Measurements from ENCODE around the gene DYNLRB1. TPM values are rescaled to one million over a fixed set of nuclear protein-coding genes. Genes with fewer than 3 reads are reported as not detected.
A peak's percentile ranks its signal among the peaks of the same experiment; 100 is the strongest.

Gene DYNLRB1
- total and polyA plus RNA-seq, 2 of the 13 experiments (the other 11 are each of a cell fraction or from before 2014, with no cell fraction given) = 140 to 244 TPM

DNA sequence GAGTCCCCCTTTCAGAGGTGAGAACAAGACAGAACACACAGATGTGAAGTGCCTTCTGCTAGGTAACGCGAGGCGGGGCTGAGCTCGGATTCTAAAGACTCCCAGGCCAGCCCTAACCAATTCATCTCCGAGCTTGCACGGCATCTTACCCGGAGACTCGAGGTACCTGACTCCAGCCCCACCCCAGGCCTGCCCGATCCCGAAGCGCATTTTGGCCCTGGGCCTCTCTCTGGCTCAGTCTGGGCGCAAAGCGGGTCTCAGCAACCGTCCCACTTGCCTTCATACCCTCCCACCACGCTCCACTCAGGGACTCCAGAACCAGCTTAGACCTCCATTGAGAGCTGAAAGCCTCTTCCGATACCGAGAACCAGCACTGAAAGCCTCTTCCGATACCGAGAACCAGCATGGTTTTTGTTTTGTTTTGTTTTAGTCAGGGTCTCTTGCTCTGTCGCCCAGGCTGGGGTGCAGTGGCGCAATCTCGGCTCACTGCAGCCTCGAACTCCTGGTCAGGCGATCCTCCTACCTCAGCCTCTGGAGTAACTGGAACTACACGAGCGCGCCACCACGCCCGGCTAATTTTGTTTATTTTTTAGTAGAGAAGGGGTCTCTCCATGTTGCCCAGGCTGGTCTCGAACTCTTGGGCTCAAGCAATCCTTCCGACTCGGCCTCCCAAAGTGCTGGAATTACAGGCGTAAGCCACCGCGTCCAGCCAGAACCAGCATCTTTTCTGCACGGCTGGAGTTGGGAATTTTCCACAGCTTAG lies 557 bp upstream of the DYNLRB1 start (continued):
- TF ChIP-seq, protein P1, sequence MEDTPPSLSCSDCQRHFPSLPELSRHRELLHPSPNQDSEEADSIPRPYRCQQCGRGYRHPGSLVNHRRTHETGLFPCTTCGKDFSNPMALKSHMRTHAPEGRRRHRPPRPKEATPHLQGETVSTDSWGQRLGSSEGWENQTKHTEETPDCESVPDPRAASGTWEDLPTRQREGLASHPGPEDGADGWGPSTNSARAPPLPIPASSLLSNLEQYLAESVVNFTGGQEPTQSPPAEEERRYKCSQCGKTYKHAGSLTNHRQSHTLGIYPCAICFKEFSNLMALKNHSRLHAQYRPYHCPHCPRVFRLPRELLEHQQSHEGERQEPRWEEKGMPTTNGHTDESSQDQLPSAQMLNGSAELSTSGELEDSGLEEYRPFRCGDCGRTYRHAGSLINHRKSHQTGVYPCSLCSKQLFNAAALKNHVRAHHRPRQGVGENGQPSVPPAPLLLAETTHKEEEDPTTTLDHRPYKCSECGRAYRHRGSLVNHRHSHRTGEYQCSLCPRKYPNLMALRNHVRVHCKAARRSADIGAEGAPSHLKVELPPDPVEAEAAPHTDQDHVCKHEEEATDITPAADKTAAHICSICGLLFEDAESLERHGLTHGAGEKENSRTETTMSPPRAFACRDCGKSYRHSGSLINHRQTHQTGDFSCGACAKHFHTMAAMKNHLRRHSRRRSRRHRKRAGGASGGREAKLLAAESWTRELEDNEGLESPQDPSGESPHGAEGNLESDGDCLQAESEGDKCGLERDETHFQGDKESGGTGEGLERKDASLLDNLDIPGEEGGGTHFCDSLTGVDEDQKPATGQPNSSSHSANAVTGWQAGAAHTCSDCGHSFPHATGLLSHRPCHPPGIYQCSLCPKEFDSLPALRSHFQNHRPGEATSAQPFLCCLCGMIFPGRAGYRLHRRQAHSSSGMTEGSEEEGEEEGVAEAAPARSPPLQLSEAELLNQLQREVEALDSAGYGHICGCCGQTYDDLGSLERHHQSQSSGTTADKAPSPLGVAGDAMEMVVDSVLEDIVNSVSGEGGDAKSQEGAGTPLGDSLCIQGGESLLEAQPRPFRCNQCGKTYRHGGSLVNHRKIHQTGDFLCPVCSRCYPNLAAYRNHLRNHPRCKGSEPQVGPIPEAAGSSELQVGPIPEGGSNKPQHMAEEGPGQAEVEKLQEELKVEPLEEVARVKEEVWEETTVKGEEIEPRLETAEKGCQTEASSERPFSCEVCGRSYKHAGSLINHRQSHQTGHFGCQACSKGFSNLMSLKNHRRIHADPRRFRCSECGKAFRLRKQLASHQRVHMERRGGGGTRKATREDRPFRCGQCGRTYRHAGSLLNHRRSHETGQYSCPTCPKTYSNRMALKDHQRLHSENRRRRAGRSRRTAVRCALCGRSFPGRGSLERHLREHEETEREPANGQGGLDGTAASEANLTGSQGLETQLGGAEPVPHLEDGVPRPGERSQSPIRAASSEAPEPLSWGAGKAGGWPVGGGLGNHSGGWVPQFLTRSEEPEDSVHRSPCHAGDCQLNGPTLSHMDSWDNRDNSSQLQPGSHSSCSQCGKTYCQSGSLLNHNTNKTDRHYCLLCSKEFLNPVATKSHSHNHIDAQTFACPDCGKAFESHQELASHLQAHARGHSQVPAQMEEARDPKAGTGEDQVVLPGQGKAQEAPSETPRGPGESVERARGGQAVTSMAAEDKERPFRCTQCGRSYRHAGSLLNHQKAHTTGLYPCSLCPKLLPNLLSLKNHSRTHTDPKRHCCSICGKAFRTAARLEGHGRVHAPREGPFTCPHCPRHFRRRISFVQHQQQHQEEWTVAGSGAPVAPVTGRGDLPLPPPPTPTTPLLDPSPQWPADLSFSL (CRISPR knock-in tag; IDR thresholded peaks at IDR 0.05) = 0 out of 2 replicates have a peak, but pooled peaks have one; percentile 8
- TF ChIP-seq, protein P2, sequence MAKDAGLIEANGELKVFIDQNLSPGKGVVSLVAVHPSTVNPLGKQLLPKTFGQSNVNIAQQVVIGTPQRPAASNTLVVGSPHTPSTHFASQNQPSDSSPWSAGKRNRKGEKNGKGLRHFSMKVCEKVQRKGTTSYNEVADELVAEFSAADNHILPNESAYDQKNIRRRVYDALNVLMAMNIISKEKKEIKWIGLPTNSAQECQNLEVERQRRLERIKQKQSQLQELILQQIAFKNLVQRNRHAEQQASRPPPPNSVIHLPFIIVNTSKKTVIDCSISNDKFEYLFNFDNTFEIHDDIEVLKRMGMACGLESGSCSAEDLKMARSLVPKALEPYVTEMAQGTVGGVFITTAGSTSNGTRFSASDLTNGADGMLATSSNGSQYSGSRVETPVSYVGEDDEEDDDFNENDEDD (CRISPR knock-in tag; IDR thresholded peaks at IDR 0.05; ENCODE audit: borderline replicate concordance) = peak; percentile 2; the same call in 1 of the 2 replicates
- 0 out of 4 replicates have a peak, but pooled peaks of 1 of the 2 experiments have one; percentile 15 for TF ChIP-seq KLF16 (CRISPR knock-in tag; IDR thresholded peaks at IDR 0.05)
- no peak; the same call in 1 of the 2 replicates for TF ChIP-seq ZNF558 (CRISPR knock-in tag; IDR thresholded peaks at IDR 0.05; ENCODE audit: borderline replicate concordance)
- TF ChIP-seq, protein P3, sequence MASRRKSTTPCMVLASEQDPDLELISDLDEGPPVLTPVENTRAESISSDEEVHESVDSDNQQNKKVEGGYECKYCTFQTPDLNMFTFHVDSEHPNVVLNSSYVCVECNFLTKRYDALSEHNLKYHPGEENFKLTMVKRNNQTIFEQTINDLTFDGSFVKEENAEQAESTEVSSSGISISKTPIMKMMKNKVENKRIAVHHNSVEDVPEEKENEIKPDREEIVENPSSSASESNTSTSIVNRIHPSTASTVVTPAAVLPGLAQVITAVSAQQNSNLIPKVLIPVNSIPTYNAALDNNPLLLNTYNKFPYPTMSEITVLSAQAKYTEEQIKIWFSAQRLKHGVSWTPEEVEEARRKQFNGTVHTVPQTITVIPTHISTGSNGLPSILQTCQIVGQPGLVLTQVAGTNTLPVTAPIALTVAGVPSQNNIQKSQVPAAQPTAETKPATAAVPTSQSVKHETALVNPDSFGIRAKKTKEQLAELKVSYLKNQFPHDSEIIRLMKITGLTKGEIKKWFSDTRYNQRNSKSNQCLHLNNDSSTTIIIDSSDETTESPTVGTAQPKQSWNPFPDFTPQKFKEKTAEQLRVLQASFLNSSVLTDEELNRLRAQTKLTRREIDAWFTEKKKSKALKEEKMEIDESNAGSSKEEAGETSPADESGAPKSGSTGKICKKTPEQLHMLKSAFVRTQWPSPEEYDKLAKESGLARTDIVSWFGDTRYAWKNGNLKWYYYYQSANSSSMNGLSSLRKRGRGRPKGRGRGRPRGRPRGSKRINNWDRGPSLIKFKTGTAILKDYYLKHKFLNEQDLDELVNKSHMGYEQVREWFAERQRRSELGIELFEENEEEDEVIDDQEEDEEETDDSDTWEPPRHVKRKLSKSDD (CRISPR knock-in tag; IDR thresholded peaks at IDR 0.05; ENCODE audit: low read depth) = no peak
- no peak for TF ChIP-seq ZNF207 (IDR thresholded peaks at IDR 0.05; ENCODE audit: borderline replicate concordance)
- no peak for TF ChIP-seq AHR (CRISPR knock-in tag; IDR thresholded peaks at IDR 0.05)
- TF ChIP-seq ZNF20 (CRISPR knock-in tag; IDR thresholded peaks at IDR 0.05) = no peak
- TF ChIP-seq, protein P4, sequence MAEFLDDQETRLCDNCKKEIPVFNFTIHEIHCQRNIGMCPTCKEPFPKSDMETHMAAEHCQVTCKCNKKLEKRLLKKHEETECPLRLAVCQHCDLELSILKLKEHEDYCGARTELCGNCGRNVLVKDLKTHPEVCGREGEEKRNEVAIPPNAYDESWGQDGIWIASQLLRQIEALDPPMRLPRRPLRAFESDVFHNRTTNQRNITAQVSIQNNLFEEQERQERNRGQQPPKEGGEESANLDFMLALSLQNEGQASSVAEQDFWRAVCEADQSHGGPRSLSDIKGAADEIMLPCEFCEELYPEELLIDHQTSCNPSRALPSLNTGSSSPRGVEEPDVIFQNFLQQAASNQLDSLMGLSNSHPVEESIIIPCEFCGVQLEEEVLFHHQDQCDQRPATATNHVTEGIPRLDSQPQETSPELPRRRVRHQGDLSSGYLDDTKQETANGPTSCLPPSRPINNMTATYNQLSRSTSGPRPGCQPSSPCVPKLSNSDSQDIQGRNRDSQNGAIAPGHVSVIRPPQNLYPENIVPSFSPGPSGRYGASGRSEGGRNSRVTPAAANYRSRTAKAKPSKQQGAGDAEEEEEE (CRISPR knock-in tag; IDR thresholded peaks at IDR 0.05; ENCODE audit: borderline replicate concordance) = 0 out of 2 replicates have a peak, but pooled peaks have one; percentile 19
- TF ChIP-seq ZNF724P (CRISPR knock-in tag; IDR thresholded peaks at IDR 0.05; ENCODE audit: borderline replicate concordance) = no peak
- no peak for TF ChIP-seq NFIC (IDR thresholded peaks at IDR 0.05; ENCODE audit: low read length)
- TF ChIP-seq BCL3 (CRISPR knock-in tag; IDR thresholded peaks at IDR 0.05) = peak; percentile 16; the same call in 1 of the 2 replicates
- 0 out of 2 replicates have a peak, but pooled peaks have one; percentile 16 for TF ChIP-seq ZNF367 (CRISPR knock-in tag; IDR thresholded peaks at IDR 0.05; ENCODE audit: borderline replicate concordance)

Measured in HepG2 (cell line).